ENCODE data around the gene ADAMTS12.

Gene ADAMTS12

DNA sequence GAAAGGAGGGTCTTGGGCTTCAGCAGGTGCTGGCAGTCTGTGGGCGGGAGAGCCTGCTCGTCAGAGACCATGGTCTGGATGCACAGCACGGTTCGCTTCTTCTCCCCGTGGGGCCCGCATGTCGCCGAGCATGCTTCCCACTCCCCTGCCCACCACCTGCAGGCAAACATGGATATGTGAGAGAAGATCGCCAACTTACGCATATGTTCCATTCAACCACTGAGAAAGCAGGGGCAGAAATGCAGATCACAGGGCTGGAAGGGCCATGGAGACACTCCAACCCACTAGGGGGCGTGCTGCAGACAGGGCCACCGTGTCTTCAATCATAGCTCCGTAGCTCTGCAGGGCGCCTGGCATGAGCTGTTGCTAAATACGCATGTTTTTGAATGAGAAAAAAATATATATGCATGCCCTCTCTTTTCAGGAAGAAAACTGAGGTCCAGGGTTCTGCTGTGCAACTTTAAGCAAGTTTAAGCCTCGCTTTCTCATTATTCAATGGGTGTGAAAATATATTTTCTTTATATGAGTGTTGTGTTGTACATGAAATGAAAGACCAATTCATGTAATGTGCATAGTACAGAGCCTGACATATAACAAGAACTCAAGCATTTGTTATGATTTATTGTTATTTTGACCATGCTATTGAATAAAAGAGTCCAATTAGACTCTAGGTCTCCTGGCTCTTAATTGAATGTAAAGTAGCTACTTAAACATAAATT, 303.0 kb downstream of the ADAMTS12 start:
- H3K9me3 ChIP-seq (ENCODE audit: control insufficient read depth in 2 of 2, low read length in 2 of 2): no peaks in the 10 kb centered on the region
- no peak overlapping the region for H3K4me3 ChIP-seq (ENCODE audit: low read length in 2 of 2)
- no peak overlapping the region for H3K9ac ChIP-seq (ENCODE audit: low read depth in 1 of 2, low read length in 2 of 2)
- no peaks in the 10 kb centered on the region for H3K4me1 ChIP-seq (ENCODE audit: control insufficient read depth in 2 of 2, insufficient read depth in 2 of 2, low read length in 2 of 2)
- no peaks in the 10 kb centered on the region for H3K36me3 ChIP-seq (ENCODE audit: control insufficient read depth in 2 of 2, insufficient read depth in 2 of 2, low read length in 2 of 2)
- no peak overlapping the region for H3K27ac ChIP-seq (ENCODE audit: low read depth in 2 of 2, low read length in 2 of 2)
- no peaks in the 10 kb centered on the region for H3K27me3 ChIP-seq (ENCODE audit: control insufficient read depth in 2 of 2, insufficient read depth in 2 of 2, low read length in 2 of 2)

GRCh38 chr5:33583332-33583731, 308.5 kb downstream of the ADAMTS12 start:
- Histone ChIP-seq H3K27me3 (ENCODE audit: control insufficient read depth in 2 of 2, insufficient read depth in 2 of 2, low read length in 2 of 2) (no peaks in the 10 kb centered on the region), H3K9me3 (ENCODE audit: control insufficient read depth in 2 of 2, low read length in 2 of 2) (no peaks in the 10 kb centered on the region), H3K4me3 (ENCODE audit: low read length in 2 of 2) (no peak overlapping the region), H3K27ac (ENCODE audit: low read depth in 2 of 2, low read length in 2 of 2) (no peak overlapping the region), H3K4me1 (ENCODE audit: control insufficient read depth in 2 of 2, insufficient read depth in 2 of 2, low read length in 2 of 2) (no peaks in the 10 kb centered on the region), H3K9ac (ENCODE audit: low read depth in 1 of 2, low read length in 2 of 2) (no peak overlapping the region), H3K36me3 (ENCODE audit: control insufficient read depth in 2 of 2, insufficient read depth in 2 of 2, low read length in 2 of 2) (no peaks in the 10 kb centered on the region)

DNA sequence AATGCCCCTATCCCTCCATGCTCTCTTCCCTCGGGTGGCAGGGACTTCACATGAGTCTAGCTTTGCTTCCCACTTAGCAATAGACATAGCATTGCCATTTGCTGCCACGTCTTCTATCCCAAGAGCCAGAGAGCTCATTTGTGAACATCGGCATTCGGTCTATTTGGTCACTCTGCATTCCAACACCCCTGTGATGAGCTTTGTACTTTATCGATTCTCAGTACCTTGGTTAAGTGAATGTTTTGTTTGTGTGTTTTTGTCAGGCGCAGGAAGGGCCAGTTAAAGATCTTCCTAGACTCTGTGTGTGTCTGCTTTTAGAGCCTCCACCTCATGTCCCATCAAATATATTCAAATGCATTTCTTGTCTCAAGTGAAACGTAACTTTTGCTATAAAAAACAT, 309.4 kb downstream of the ADAMTS12 start:
- Histone ChIP-seq H3K4me3 (ENCODE audit: low read length in 2 of 2) (no peak overlapping the region), H3K27ac (ENCODE audit: low read depth in 2 of 2, low read length in 2 of 2) (no peak overlapping the region), H3K36me3 (ENCODE audit: control insufficient read depth in 2 of 2, insufficient read depth in 2 of 2, low read length in 2 of 2) (no peaks in the 10 kb centered on the region), H3K9me3 (ENCODE audit: control insufficient read depth in 2 of 2, low read length in 2 of 2) (no peaks in the 10 kb centered on the region), H3K27me3 (ENCODE audit: control insufficient read depth in 2 of 2, insufficient read depth in 2 of 2, low read length in 2 of 2) (no peaks in the 10 kb centered on the region), H3K4me1 (ENCODE audit: control insufficient read depth in 2 of 2, insufficient read depth in 2 of 2, low read length in 2 of 2) (no peaks in the 10 kb centered on the region), H3K9ac (ENCODE audit: low read depth in 1 of 2, low read length in 2 of 2) (no peak overlapping the region)

- Histone ChIP-seq H3K27ac (ENCODE audit: low read depth in 2 of 2, low read length in 2 of 2) (no peak overlapping the region), H3K9me3 (ENCODE audit: control insufficient read depth in 2 of 2, low read length in 2 of 2) (no peaks in the 10 kb centered on the region), H3K36me3 (ENCODE audit: control insufficient read depth in 2 of 2, insufficient read depth in 2 of 2, low read length in 2 of 2) (no peaks in the 10 kb centered on the region), H3K4me3 (ENCODE audit: low read length in 2 of 2) (no peak overlapping the region), H3K27me3 (ENCODE audit: control insufficient read depth in 2 of 2, insufficient read depth in 2 of 2, low read length in 2 of 2) (no peaks in the 10 kb centered on the region), H3K4me1 (ENCODE audit: control insufficient read depth in 2 of 2, insufficient read depth in 2 of 2, low read length in 2 of 2) (no peaks in the 10 kb centered on the region), H3K9ac (ENCODE audit: low read depth in 1 of 2, low read length in 2 of 2) (no peak overlapping the region)
These were observed 312.0 kb downstream of the ADAMTS12 start for GRCh38 chr5:33579789-33580188.

DNA sequence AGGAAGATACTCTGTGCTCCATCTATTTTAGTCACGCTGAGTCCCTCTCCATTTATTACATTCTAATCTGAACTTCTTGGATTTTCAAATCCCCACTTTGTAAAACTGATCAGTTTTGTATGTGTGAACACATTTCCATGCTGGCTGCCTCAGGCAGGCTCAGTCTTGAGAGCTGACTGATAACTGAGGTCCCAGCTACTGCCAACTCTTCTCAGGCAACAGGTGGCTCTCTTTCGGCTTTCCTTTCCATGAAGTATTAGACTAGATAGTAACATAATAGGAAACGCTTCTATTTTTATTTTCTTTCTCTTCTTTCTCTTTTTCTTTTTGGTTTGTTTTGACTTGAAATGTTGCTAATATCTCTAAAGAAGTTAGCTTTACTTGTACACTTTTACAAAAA, 312.6 kb downstream of the ADAMTS12 start:
- no peak overlapping the region for H3K4me3 ChIP-seq (ENCODE audit: low read length in 2 of 2)
- H3K36me3 ChIP-seq (ENCODE audit: control insufficient read depth in 2 of 2, insufficient read depth in 2 of 2, low read length in 2 of 2): no peaks in the 10 kb centered on the region
- no peaks in the 10 kb centered on the region for H3K27me3 ChIP-seq (ENCODE audit: control insufficient read depth in 2 of 2, insufficient read depth in 2 of 2, low read length in 2 of 2)
- H3K27ac ChIP-seq (ENCODE audit: low read depth in 2 of 2, low read length in 2 of 2): no peak overlapping the region
- no peak overlapping the region for H3K9ac ChIP-seq (ENCODE audit: low read depth in 1 of 2, low read length in 2 of 2)
- H3K9me3 ChIP-seq (ENCODE audit: control insufficient read depth in 2 of 2, low read length in 2 of 2): no peaks in the 10 kb centered on the region
- no peaks in the 10 kb centered on the region for H3K4me1 ChIP-seq (ENCODE audit: control insufficient read depth in 2 of 2, insufficient read depth in 2 of 2, low read length in 2 of 2)

- Histone ChIP-seq H3K36me3 (ENCODE audit: control insufficient read depth in 2 of 2, insufficient read depth in 2 of 2, low read length in 2 of 2) (no peaks in the 10 kb centered on the region), H3K4me1 (ENCODE audit: control insufficient read depth in 2 of 2, insufficient read depth in 2 of 2, low read length in 2 of 2) (no peaks in the 10 kb centered on the region), H3K27ac (ENCODE audit: low read depth in 2 of 2, low read length in 2 of 2) (no peak overlapping the region), H3K4me3 (ENCODE audit: low read length in 2 of 2) (no peak overlapping the region), H3K27me3 (ENCODE audit: control insufficient read depth in 2 of 2, insufficient read depth in 2 of 2, low read length in 2 of 2) (no peaks in the 10 kb centered on the region), H3K9me3 (ENCODE audit: control insufficient read depth in 2 of 2, low read length in 2 of 2) (no peaks in the 10 kb centered on the region), H3K9ac (ENCODE audit: low read depth in 1 of 2, low read length in 2 of 2) (no peak overlapping the region)
These were observed 314.8 kb downstream of the ADAMTS12 start for GRCh38 chr5:33576726-33577590.

GRCh38 chr5:33565324-33565723, 326.5 kb downstream of the ADAMTS12 start:
- Histone ChIP-seq H3K4me3 (ENCODE audit: low read length in 2 of 2) (no peak overlapping the region), H3K9me3 (ENCODE audit: control insufficient read depth in 2 of 2, low read length in 2 of 2) (no peaks in the 10 kb centered on the region), H3K27ac (ENCODE audit: low read depth in 2 of 2, low read length in 2 of 2) (no peak overlapping the region), H3K36me3 (ENCODE audit: control insufficient read depth in 2 of 2, insufficient read depth in 2 of 2, low read length in 2 of 2) (no peaks in the 10 kb centered on the region), H3K9ac (ENCODE audit: low read depth in 1 of 2, low read length in 2 of 2) (no peak overlapping the region), H3K4me1 (ENCODE audit: control insufficient read depth in 2 of 2, insufficient read depth in 2 of 2, low read length in 2 of 2) (no peaks in the 10 kb centered on the region), H3K27me3 (ENCODE audit: control insufficient read depth in 2 of 2, insufficient read depth in 2 of 2, low read length in 2 of 2) (no peaks in the 10 kb centered on the region)

- Histone ChIP-seq H3K9ac (ENCODE audit: low read depth in 1 of 2, low read length in 2 of 2) (no peak overlapping the region), H3K4me3 (ENCODE audit: low read length in 2 of 2) (no peak overlapping the region), H3K4me1 (ENCODE audit: control insufficient read depth in 2 of 2, insufficient read depth in 2 of 2, low read length in 2 of 2) (no peaks in the 10 kb centered on the region), H3K27ac (ENCODE audit: low read depth in 2 of 2, low read length in 2 of 2) (no peak overlapping the region), H3K27me3 (ENCODE audit: control insufficient read depth in 2 of 2, insufficient read depth in 2 of 2, low read length in 2 of 2) (no peaks in the 10 kb centered on the region), H3K9me3 (ENCODE audit: control insufficient read depth in 2 of 2, low read length in 2 of 2) (no peaks in the 10 kb centered on the region), H3K36me3 (ENCODE audit: control insufficient read depth in 2 of 2, insufficient read depth in 2 of 2, low read length in 2 of 2) (no peaks in the 10 kb centered on the region)
These were observed 327.5 kb downstream of the ADAMTS12 start for GRCh38 chr5:33563983-33564908.

DNA sequence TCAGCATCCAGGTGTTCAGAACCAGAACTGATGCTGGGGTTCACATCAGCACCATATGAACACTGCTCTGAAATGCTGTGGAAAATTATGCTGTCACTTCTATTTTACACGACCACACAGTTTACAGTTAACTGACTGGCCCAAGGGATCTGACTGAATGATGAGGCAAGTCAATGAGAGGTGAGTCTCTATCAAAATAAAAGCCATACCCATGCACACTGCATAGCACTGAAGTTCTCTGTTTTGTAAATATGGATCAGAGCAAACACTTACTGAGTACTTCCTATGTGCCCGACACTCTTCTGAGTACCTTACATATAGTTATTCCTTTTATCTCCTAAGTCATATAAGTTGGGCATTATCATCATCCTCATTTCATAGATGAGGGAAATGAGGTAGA, 328.3 kb downstream of the ADAMTS12 start:
- Histone ChIP-seq H3K27me3 (ENCODE audit: control insufficient read depth in 2 of 2, insufficient read depth in 2 of 2, low read length in 2 of 2) (no peaks in the 10 kb centered on the region), H3K4me3 (ENCODE audit: low read length in 2 of 2) (no peak overlapping the region), H3K9ac (ENCODE audit: low read depth in 1 of 2, low read length in 2 of 2) (no peak overlapping the region), H3K9me3 (ENCODE audit: control insufficient read depth in 2 of 2, low read length in 2 of 2) (no peaks in the 10 kb centered on the region), H3K36me3 (ENCODE audit: control insufficient read depth in 2 of 2, insufficient read depth in 2 of 2, low read length in 2 of 2) (no peaks in the 10 kb centered on the region), H3K4me1 (ENCODE audit: control insufficient read depth in 2 of 2, insufficient read depth in 2 of 2, low read length in 2 of 2) (no peaks in the 10 kb centered on the region), H3K27ac (ENCODE audit: low read depth in 2 of 2, low read length in 2 of 2) (no peak overlapping the region)

DNA sequence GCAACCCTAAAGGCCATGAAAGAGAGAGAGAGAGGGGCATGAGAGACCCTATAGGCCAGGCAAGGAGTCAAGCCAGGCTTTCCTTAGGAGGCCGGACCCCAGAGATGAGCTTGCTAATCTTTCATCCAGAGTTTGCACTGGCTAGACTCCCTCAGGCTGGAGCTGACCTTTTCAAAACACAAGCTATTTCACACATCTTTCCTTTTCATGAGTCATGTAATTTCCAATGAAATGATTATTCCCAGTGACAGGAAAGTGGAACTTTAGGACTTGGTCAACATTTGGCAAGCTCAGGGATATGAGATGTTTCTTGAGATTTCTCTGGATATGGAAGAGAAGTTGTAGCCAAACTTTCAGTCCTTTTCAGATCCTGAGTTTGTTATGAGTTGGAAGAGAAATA, 333.3 kb downstream of the ADAMTS12 start:
- H3K27me3 ChIP-seq (ENCODE audit: control insufficient read depth in 2 of 2, insufficient read depth in 2 of 2, low read length in 2 of 2): no peaks in the 10 kb centered on the region
- H3K9ac ChIP-seq (ENCODE audit: low read depth in 1 of 2, low read length in 2 of 2): no peak overlapping the region
- no peaks in the 10 kb centered on the region for H3K9me3 ChIP-seq (ENCODE audit: control insufficient read depth in 2 of 2, low read length in 2 of 2)
- H3K4me1 ChIP-seq (ENCODE audit: control insufficient read depth in 2 of 2, insufficient read depth in 2 of 2, low read length in 2 of 2): no peaks in the 10 kb centered on the region
- no peak overlapping the region for H3K4me3 ChIP-seq (ENCODE audit: low read length in 2 of 2)
- H3K36me3 ChIP-seq (ENCODE audit: control insufficient read depth in 2 of 2, insufficient read depth in 2 of 2, low read length in 2 of 2): no peaks in the 10 kb centered on the region
- no peak overlapping the region for H3K27ac ChIP-seq (ENCODE audit: low read depth in 2 of 2, low read length in 2 of 2)

Data from mucosa of rectum (tissue), 2 donors.